Suprapubic skin (tissue), 3 donors: ENCODE data around the gene FAM72C.
"Not testable (repeated sequence)": the region's sequence is repeated elsewhere in the genome, so short reads cannot be mapped to it uniquely, and the experiment has no call there.

Experiments used
- EP300 ChIP-seq: sonication (generic); formaldehyde crosslinking; IDR thresholded peaks from one replicate; pipeline ENCODE4 v1.6.1; 2017; ENCODE audit warnings: antibody characterized with exemption
- TF ChIP-seq, protein P1 (sequence below), 2 donors: fragments of 200-600 bp in 1 of 2; fragments of 450-650 bp in 1 of 2; sonication (generic) in 1 of 2; IDR thresholded peaks; one replicate each; pipeline ENCODE4 v1.5.1; 2016 to 2019; ENCODE audit warnings: antibody characterized with exemption in 2 of 2, mild to moderate bottlenecking in 1 of 2, moderate library complexity in 1 of 2

DNA sequence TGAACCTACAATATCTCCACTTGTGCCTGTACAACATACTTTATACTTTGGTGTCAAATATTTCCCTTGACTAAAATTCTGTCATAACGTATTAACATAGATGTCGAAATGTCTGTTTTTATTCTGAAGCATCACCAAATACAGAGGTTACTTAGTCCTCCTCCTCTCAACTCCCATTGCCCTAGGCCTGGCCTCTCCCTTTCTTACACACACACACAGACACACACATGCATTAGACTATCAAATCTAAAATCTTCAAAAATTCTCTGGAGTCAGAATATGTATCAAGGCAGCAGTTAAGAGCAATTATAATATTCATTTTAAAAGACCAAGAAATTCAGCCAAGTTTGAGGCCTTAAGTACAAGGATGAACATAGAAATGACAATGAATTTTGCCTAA, 7.5 kb downstream of the FAM72C start:
- TF ChIP-seq EP300 = not testable (repeated sequence)
- TF ChIP-seq, protein P1, sequence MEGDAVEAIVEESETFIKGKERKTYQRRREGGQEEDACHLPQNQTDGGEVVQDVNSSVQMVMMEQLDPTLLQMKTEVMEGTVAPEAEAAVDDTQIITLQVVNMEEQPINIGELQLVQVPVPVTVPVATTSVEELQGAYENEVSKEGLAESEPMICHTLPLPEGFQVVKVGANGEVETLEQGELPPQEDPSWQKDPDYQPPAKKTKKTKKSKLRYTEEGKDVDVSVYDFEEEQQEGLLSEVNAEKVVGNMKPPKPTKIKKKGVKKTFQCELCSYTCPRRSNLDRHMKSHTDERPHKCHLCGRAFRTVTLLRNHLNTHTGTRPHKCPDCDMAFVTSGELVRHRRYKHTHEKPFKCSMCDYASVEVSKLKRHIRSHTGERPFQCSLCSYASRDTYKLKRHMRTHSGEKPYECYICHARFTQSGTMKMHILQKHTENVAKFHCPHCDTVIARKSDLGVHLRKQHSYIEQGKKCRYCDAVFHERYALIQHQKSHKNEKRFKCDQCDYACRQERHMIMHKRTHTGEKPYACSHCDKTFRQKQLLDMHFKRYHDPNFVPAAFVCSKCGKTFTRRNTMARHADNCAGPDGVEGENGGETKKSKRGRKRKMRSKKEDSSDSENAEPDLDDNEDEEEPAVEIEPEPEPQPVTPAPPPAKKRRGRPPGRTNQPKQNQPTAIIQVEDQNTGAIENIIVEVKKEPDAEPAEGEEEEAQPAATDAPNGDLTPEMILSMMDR (IDR thresholded peaks at IDR 0.05) = not testable (repeated sequence)
